Measurements from ENCODE around the gene PTPRJ.

PTPRJ gene

DNA sequence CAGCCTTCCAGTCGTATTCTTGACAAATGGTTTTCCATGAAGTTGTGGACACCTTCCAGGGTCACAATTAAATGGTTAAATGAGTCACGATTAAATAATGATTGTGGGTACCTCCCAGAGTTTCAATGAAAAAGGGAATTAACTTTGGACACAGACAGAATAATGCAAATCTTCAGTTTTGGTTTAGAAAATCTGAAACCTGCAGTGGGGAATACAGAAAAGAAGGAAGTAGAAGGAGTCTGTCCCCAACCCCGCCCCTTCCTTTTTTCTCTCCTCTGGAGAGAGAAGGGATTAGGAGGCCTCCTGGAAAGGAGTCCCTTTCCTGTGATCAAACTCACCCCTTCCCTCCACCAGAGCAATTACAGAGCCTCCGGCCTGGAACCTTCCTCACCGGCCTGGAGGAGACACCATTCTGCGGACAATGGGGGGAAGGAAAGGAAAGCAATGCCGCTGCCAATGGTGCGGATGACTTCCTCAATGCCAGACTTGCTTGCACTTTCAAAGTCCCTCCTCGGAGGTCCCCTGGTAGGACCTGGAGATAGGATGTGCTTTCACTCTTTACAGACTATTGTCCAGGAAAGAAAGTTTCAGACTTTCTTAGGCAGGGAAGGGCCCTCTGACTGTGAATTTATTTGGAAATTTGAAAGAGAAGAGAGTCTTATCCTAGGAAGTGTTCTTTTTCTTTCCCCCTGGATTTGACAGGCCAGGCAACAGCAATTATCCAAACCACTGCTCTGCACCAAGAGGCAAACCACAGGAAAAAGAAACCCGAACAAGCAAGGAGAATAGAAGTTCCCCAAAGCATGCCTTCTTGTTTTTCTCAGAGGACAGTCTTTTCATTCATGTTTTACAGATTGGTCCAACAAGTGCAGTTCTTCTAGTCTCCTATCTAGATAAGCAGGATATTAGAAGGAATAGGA is 86.8 kb downstream of the PTPRJ start:
- DNase-seq (ENCODE audit: low read depth), result no peak

DNA sequence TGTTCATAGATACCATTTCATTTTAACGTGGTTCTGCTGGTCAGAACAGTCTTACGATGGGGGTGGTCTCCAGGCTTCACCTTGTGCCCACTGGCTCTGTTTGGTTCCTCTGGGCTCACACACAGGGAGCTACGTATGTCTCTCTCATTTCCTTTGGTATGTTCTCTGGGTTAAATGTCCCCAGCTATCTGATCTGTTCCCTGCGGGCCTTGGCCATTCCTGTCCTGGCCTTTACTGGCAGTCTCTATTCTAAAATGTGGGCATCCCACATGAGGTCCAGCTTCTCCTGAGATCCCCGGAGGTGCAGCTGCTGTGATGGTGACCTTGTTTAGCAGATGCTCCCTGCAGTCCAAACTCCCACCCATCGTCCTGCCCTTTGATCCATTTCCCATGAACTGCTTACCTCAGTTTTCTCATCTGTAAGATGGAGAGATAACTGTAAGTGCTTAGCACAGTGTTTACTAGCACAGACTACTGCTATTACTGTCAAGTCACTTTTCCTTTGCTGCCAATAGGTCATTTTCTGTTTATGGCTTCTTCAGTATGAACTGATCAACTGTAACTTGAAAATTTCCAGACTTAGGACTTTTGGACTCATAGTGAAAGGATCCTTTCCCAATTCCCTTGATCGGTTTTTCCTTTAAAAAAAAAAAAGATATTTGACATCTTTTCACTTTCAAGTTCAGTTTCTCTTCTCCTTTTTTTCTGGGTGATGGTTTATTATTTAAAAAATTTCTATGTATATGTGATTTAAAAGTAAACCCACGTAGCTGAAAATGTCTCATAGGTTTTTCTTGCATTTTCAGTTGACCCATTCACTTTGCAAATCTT is 92.9 kb downstream of the PTPRJ start:
- no peak for DNase-seq (ENCODE audit: low read depth)

DNA sequence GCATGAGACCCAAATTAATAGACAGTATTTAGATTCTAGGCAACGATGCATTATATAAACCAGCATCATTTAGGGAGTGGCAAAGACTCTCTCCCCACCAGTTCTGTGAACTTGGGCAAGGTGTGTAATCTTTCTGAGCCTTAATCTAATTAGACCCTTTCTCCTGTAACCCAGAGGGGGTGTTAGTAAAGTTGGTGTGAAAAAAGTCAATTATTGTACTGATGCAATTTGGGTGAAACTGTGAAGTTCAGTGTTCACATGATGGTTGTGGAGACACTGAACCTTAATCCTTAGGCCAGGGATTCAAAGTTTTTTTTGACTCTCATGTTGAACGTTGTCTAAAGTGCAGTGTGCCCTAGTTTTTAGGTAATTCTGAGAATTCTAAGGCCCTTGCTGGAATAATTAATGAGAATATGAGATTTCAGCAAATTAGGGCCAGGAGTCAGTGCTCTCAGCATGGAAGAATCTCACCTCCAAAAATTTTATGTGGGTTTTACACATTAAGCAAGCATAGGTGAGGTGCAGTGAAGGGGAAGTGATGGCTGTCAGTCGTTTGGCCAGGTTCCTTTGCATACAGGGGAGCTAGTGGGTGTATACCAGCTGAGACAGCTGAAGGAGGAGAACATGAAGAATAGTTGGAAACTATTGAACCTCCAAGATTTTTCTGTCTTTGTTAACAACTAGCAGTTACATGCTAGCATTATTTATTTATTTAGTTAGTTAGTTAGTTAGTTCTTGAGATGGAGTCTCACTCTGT is 94.2 kb downstream of the PTPRJ start:
- DNase-seq (ENCODE audit: low read depth), result no peak

DNA sequence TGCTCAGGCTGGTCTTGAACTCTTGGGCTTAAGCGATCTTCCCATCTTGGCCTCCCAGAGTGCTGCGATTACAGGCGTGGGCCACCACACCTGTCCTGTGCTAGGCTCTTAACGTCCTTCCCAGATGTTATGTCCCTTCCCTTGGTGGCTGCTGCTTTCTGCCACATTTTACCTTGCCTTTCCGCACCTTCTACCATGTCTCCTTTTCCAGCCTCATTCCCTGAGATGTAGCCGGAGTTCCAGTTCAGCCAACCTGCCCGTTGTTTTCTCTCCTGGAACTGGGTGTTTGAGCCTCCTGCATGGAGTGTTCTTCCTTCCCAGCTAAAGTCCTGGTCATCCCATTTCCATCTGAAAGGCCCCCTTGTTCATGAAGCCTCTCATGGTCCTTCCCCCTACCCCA is 95.3 kb downstream of the PTPRJ start:
- DNase-seq (ENCODE audit: low read depth), result no peak

DNA sequence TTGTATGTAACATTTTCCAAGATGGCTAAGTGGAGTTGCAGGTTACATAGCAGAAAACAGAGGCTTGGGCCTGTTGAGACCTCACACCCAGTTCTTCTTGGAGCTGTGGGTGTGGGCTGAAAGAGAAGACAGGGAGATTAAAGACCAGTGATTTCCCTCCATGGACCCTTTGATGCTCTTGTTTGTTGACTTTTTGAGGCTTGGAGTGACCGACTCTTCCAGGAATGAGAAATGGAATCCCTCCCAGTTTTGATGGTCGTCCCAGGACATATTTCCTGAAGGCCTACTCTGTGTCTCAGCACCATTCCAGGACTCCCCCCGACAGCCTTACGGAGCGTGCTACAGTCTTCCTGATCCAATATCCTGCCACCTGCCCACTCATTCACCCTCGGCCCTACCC is 96.9 kb downstream of the PTPRJ start:
- no peak for DNase-seq (ENCODE audit: low read depth)

DNA sequence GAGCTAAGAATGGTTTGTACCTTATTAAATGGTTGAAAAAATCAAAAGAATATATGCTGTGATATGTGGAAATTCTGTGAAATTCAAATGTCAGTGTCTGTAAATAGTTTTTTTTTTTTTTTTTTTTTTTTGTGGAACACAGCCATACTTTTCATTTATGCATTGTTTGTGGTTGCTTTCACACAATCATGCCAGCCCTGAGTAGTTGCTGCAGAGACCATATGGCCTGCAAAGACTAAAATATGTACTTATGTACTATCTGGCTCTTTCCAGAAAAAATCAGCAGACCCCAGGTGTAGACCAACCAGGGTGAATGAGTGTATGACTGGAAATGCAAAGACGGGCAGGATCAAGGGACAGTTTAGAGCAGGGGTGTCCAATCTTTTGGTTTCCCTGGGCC is 98.3 kb downstream of the PTPRJ start:
- no peak for DNase-seq (ENCODE audit: low read depth)

DNA sequence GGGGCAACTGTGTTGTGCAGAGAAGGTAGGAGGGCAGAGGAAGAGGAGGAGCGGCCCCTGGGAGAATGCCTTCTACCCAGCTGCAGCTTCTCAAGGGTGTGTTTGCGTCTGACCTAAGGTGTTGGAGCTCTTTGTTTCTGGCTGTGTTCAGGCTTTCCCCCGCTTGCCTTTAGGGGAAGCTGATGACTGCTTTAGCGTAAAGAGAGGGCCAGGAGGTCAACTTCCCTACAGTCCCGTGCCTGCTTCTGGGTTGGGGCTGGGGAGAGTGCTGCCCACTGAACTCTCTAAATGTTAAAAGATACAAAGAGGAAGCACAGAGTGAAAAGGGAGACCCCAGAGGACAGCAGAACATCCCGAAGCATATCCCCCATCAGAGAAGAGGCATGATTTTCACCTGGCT is 99.2 kb downstream of the PTPRJ start:
- DNase-seq (ENCODE audit: low read depth), result no peak

DNA sequence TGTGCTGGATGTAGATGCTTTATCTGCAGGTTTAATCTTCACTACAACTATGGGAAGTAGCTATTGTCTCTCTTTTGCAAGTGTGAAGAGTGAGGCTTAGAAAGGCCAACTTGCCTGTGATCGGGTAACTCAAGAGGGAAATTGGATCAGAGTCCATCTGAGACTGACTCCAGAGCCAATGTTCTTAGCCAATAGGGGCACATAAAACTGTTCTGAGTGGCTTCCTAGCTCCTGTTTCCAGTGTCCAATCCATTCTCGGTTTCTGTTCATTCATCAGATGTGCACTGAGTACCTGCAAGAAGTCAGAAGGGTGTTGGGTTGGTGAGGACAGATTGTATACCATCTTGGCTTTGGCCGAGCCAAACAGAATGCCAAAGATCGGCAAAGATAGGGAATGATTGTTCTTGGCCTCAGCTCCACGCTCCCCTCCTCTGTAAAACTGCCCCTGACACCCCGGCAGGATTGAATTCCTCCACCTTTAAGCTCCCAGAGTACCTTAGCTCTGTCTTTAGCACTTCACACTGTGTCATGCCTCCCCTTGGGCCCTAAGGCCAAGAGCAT is 100.0 kb downstream of the PTPRJ start:
- DNase-seq (ENCODE audit: low read depth), result no peak

DNA sequence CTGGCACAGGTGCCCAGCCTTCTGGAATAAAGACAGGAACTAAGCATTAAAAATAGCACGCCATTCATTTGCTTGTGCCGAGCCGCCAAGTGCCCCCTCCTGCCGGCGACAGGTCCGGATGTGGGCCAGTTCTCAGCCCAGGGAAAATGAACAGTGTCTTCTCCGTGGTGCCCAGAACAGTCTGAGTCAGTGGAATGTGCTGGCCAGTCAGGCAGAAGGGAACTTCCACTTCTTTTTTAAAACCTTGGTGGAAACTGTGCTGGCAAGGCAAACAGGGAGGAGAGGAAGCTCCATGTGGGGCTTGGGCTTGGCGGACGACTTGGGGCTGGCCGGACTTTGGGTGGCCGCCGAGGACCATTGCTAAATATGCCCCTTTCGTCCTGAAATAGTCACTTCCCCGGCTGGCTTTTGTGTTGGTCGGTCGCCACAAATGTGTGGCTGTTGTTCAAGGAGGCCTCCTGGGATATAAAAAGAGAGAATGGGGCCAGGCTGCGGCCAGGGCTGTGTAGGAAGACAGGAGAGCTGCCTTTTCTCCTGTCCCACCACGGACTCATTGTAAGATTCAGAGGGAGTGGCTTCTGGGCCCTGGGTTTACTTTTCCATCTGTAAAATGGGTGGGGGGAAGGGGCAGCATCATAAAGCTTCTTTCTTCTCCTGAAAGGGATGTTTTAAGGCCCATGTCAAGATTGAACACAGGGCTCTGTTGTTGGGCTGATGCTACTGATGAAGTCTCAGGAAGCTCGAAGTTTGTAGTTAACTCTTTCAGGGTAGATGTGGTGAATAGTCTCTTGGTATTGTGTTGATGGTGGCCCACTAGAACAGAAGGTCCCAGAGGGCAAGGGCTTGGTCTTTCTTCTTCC is 101.0 kb downstream of the PTPRJ start:
- no peak for DNase-seq (ENCODE audit: low read depth)

DNA sequence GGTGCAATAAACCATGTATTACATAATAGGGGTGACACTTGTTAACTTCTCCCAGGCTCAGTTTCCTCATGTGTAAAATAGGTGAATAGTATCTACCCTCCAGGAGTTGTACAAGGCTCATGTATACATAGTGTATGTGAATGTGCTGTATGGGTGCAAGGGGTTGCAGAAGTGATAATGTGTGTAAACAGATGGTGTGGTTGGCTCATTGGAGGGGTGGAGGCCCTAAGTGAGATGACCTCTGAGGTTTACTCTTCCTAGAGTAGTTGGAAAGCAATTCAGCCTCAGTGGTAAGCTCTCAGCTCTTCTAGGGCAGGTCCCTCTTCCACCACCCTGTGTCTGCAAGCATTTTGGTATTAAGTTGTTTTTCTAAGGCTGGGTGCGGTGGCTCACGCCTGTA is 102.4 kb downstream of the PTPRJ start:
- DNase-seq (ENCODE audit: low read depth), result no peak

DNA sequence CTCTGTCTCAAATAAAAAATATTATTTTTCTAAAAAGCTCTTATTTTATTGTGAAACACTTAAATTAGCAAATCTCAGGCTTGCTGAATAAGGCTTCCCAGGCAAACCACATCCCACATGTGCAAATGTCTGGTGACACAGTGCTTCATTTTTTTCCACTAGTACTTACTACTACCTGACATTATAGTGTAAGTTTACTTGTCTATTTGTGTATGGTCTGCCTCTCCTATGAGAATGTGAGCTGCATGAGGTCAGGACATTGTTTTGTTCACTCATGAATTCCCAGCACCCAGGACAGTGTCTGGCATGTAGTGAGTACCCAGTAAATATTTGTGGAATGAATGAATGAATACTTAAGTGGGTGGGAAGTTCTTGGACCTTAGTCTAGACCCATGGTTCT is 103.1 kb downstream of the PTPRJ start:
- DNase-seq (ENCODE audit: low read depth), result no peak

DNA sequence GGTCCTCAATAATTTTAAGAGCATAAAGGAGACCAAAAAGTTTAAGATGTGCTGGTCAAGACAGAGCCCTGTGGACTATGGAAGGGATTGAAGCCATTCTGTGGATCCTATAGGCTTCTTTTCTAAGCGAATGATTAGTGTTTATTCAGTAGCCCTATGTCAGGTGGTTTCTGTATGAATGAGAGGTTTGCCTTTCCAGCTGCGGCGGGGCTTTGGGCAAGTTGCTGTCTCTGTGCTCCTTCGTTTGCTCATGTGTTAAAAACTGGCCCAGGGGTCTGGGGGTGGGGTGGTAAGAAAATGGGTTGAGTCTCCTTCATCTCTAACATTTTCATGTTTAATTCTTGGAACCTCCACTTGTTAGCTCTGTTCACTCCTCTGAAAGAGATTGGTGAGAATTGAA is 105.3 kb downstream of the PTPRJ start:
- DNase-seq (ENCODE audit: low read depth), result no peak

DNA sequence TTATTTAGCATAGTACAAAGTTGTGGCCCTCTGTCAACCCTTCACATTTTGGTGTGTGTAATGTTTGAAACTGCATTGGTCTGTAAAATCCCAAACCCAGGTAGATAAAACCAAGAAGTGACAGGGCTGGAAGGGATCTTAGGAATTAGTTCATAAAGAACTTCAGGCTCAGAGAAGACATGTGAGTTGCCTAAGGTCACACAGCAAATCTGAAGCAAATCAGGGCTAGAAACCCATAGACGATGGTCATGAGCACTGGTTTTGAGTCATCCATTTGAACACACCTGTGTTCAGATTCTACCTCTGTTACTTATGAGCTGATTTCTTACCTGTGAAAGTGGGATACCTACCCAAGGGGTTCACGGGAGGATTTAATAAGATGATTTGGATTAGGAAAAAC is 107.1 kb downstream of the PTPRJ start:
- no peak for DNase-seq (ENCODE audit: low read depth)

DNA sequence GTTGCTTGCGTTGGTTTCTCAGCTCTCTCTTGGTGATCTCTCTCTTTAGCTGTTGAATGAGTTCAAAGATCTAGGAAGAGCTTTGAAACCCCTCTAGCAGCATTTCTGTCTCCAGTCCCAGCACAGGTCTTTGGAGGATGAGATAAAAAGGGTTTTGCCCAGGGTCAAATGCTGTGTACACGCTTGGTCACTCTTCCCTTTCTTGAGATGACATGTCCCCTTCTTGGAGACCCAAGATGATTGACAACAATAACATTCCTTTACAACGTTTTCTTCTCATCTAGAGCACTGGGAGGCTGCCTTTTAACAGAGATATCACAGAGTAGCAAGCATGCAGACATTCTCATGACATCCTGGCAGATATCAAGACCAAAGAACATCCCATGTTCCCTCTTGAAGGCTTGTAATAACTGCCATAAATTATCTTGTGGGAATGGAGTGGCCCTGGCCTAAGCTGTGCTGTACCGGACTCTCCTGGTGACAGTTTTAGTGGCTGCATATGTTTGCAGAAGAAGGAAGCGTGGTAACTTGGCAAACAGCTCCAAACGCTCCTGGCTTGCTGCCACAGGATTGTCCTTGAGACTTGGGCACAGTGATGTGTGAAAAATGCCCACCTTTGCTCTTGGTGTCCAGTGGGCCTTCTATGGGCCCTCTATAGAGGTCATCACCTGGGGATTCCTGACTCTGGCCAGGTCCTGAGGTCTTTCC is 107.8 kb downstream of the PTPRJ start:
- no peak for DNase-seq (ENCODE audit: low read depth)

DNA sequence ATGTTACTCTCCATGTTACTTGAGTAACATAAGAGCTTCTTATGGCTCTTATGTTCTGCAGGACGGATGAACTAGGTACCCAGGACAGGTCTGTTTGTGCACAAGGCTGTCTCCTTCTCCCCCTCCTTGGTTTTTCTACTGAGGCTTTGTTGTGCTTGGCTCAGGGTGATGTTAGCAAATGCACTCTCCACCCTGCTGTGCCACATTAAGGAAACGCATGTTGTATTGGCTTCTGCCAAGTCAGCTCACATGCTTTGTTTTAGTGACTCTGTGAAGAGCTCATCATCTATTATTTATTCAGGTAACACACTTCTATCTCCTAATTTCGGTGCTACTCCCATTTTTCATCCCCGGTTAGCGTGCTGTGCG is 108.3 kb downstream of the PTPRJ start:
- DNase-seq (ENCODE audit: low read depth), result no peak

DNA sequence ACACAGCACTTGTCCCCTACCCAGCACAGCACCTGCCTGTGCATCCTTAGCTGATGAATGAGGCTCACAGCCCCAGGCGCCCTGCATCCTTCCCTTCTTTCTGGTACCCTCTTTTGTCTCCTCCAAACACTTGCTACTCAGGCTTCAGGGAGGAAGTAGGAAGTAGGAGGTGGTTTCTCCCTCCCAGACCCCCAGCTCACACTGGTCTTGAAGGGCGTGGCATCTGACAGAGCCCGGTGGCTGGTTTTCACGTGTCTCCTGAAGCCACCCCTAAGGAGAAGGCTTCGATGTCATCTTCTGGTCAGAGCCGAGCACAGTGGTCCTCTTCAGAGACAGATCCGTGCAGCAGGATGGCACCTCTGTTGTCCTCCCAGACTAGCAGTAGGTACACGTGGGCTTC is 109.8 kb downstream of the PTPRJ start:
- no peak for DNase-seq (ENCODE audit: low read depth)

DNA sequence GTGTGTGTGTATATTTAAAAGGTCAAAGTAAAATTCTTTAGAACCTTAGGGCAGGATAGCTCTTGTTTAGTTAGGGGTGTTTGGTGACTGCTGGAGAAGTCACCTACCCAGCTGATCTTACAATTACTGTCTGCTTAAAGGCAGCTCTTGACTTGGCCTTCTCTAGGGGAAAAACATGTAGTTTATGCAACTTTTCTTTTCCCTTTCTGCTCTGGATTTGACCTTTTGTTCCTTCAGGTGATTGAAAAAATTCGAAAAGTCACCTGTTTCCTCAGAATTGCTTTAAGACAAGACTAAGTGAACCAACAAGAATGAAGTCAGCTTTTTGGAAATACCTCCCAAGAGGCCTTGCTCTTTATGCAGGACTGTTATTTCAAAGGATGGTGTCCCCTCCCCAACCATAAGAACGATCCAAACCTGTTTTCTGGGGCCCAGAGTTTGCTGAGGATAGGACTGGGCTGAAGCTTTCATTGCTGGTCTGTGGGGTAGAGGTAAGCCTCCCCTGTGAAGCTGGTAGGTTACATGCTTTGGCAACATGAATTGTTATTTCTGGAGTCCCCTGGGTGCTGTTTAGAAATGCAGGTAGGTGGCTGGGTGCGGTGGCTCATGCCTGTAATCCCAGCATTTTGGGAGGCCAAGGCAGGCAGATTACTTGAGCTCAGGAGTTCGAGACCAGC is 111.2 kb downstream of the PTPRJ start:
- DNase-seq (ENCODE audit: low read depth), result no peak

DNA sequence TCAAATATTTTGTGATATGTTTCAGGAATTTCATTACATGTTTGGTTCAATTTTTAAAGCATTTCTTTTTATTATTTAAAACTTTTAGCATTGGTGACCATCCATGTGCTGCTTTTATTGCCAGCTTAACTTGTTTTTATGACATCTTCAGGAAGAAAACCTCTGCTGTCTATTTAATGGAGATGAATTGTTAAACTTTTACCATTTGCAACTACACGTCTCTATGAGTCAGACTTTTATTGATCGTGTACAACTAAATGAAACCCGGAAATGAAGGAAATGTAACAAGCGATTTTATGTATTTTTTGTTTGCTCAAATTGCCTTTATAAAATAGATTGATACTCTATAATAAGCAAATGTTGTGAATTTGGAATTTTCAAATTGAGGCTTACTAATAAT is 113.0 kb downstream of the PTPRJ start:
- no peak for DNase-seq (ENCODE audit: low read depth)

DNA sequence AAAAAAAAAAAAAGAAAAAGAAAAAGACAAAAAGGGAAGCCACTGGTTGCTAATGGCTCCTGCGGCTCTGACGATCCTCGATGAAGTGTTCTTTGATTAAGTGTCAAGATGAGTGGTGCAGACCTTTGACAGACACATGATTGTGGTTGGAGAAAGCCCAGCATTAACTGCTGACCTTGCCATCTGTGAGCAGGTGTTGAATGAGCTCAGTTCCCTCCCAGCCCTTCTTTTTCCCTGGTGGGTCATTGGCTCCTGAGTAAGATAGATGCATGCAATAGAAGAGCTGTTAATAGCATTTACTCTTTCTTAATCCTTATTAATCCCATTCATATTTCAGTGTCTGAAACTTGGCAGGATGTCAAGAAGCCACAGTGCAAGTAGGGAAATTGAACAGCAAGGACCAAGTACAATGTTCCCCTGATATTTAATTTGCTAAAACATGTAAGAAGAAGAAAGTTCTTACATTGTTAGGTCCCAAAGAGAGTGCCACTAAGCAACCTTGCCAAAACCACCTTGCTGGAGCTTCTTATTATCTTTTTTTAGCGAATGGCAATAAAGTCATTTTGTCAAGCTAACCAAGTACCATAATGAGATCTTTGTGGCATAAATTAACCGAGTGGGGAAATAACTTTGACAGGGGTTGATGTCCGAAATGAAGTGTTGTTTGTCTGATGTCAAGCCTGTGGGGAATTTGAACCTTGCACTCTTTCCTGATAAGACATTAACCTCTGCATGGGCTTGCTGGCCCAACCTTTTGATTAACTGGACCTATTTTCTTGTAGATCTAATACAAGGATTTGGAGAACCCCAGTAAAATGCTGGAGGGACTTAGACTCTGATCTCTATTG is 113.7 kb downstream of the PTPRJ start:
- DNase-seq (ENCODE audit: low read depth), result no peak
